Choroid plexus epithelial cell (primary cell): ENCODE measurements around the gene WIZ.

Experiments
- DNase-seq: peaks from one replicate; pipeline ENCODE4 v3.0.0-alpha.2; 2010; ENCODE audit warnings: low read depth
- H3K4me3 ChIP-seq: 2 replicates; pipeline ENCODE4 v1.5.1; 2011; ENCODE audit warnings: low read depth, mild to moderate bottlenecking, control low read depth, low read length, moderate library complexity
- TF ChIP-seq, protein P1 (sequence below): conservative IDR thresholded peaks from 2 replicates; pipeline ENCODE4 v1.5.1; 2011; ENCODE audit warnings: low read depth, mild to moderate bottlenecking, control low read depth, inconsistent platforms, low read length, moderate library complexity

Gene WIZ

DNA sequence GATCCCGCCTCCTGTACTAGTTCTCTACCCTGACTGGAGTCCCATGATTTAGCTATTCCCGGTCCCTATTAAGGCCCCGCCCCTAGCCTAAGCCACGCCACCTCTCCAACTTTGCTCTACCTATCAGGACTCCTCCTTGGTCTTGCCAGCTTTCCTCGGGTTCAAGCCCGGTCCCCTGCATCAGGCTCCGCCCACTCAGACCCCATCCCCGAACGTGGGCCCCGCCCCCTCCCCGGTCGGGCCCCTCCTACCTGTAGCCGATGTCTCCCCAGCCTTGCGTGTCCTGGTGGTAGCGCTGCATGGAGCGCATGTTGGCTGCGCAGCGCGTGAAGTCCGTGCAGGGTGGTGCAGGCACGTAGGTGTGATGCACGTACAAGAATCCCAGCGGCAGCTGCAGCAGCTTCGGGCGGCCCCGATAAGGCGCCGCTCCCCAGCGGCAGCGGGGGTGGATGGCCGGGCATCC lies 21.9 kb upstream of the WIZ start:
- no peak for DNase-seq
- TF ChIP-seq, protein P1, sequence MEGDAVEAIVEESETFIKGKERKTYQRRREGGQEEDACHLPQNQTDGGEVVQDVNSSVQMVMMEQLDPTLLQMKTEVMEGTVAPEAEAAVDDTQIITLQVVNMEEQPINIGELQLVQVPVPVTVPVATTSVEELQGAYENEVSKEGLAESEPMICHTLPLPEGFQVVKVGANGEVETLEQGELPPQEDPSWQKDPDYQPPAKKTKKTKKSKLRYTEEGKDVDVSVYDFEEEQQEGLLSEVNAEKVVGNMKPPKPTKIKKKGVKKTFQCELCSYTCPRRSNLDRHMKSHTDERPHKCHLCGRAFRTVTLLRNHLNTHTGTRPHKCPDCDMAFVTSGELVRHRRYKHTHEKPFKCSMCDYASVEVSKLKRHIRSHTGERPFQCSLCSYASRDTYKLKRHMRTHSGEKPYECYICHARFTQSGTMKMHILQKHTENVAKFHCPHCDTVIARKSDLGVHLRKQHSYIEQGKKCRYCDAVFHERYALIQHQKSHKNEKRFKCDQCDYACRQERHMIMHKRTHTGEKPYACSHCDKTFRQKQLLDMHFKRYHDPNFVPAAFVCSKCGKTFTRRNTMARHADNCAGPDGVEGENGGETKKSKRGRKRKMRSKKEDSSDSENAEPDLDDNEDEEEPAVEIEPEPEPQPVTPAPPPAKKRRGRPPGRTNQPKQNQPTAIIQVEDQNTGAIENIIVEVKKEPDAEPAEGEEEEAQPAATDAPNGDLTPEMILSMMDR, result no peak
- H3K4me3 ChIP-seq, result no peak overlapping the region

DNA sequence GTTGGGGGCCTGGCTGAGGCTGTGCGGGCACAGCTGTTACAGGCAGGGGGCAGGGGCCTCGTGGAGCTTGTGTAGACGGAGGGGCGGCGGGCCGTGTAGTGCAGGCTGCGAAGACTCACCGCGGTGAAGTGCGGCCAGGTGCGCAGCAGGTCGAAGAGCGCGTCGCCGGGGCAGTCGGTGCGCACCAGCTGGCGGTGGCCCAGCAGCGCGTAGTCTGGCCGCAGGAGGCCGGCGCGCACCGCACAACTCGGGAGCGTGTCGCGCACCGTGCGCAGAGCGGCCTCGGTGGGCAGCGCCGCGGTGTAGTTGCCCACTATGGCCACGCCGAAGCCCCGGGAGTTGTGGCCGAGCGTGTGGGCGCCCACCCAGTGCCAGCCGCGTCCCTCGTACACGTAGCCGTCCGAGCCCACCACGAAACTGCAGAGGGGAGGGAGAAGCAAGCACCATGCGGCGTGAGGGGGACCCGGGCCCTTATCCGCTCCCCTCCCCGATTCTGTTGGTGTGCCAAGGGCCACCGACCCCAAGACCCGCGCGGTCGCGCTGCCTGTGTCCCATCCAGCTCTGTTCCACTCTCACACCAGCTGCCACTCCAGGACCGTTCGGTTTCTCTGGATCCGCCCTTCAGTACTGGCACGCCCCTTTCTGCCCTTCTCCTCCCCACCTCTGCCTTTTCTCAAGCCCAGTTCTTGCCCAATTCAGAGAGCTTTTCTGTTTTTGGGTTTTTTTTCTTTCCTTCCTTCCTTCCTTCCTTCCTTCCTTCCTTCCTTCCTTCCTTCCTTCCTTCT lies 19.9 kb upstream of the WIZ start:
- peak overlapping the region; percentile 36 for H3K4me3 ChIP-seq
- no peak for DNase-seq
- TF ChIP-seq, protein P1, result no peak

DNA sequence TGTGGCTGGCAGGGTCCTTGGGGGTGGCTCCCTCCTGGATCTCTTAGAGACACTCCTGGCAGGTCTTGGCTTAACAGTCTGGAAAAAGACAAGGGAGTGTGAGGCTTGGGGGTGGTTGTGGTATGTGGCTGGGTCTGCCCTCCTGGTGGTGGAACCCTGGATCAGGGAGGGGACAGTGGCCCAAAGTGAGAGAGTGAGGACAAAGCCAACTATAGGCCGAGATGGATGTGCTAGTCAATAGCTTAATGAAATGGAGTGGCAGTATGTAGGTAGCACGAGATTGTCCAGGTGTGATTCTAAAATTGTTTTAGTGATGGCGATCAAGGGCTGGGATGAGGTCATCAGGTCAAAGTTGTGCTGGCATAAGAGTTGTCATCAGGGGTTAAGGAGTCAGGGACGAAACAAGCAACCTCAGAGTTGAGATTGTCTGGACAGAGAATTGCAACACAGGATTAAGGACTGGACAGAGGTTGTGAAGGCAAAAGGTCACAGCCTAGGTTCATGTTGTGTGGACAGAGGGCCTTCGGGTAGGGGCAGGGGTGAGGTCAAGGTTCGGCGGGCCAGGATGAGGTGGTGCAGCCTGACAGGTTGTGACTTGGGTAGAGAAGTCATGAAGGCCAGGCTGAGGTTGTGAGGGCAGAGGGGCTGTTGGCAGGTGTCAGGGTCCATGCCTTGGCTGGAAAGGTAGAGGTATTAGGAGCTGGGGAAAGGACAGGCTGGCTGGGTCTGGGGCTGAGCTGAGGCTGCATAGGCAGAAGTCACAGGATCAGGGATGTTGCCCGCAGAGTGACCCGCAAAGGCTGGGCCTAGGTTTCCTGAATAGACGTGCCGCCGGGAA lies 19.1 kb upstream of the WIZ start:
- TF ChIP-seq, protein P1, result no peak
- DNase-seq, result no peak
- no peak overlapping the region for H3K4me3 ChIP-seq

GRCh38 chr19:15467734-15468214 lies 18.0 kb upstream of the WIZ start:
- DNase-seq, result no peak
- TF ChIP-seq, protein P1, result no peak
- H3K4me3 ChIP-seq, result no peak overlapping the region

GRCh38 chr19:15466851-15467733 lies 17.3 kb upstream of the WIZ start:
- TF ChIP-seq, protein P1, result no peak
- peak; percentile 82 for DNase-seq

More at GRCh38 chr19:15466851-15467733, 17.3 kb upstream of the WIZ start:
- H3K4me3 ChIP-seq, result no peak overlapping the region
